GM18870 (cell line): ENCODE measurements around the gene ZNF385C.

Experiments
- ATAC-seq: cut with Tn5 transposase; IDR thresholded peaks from one replicate; pipeline ENCODE4 v1.9.1; 2021; ENCODE audit warnings: moderate library complexity; ENCODE audit not compliant: unreplicated experiment

ZNF385C gene

DNA sequence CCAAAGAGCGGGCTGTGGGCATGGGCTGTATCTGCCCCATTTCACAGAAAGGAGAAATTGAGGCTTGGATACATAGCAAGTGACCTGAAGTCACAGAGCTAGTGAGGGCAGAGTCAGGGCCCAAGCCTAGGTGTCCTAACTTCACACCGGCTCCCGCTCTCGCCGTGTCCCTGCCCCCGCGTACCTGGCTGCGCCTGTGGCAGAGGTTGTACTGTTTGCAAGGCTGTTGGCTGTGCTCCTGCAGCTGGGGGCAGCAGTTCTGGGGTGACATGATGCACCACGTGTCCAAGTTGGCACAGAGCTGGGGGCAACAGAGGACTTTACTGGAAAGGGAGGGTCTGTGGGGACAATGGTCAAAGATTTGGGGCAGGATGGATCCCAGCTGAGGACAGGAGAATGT, 10.8 kb upstream of the ZNF385C start:
- no peak for ATAC-seq

DNA sequence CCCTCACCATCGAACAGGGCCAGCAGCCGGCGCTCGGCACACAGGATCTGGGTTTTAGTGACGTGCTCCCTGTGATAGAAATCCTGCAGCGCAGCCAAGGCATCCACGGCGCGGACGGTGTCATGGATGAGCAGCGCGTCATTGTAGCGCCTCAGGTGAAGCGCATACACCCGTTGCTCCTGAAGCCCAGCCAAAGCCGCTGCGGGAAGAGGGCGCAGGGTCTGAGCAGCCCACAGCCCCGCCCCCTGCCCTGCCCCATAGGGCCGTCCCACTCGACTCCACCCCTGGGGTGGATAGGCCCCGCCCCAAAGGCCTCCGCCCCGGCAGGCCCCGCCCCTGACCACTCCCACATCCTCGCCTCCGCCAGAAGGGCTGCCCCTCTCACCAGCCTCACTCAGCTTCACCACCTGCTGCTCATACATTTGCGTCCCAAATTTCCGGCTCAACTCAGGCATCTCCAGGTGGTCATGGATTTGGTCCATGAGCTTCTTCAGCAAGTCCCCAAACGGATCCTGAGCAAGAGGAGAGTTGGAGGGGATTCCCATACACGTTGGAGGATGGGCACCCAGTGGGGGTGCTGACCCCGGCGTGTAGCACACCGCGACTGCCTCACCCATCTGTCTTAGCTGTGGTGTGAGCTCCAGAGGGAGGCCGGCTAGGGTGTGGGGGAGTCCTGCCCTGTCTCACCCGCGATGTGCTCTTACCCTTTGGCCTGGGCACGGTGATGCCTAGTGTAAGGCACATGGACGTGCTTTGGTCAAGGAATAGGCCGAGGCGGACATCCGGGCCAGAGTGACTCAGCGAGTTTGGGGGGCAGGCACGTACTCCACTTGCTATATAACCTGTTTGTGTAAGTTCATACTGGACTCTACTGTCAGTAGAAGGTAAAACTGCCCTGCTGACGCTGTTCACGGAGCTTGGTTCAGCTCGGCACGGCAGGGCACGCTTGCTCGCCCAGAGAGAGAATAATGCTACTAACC, 9.6 kb upstream of the ZNF385C start:
- ATAC-seq = no peak

DNA sequence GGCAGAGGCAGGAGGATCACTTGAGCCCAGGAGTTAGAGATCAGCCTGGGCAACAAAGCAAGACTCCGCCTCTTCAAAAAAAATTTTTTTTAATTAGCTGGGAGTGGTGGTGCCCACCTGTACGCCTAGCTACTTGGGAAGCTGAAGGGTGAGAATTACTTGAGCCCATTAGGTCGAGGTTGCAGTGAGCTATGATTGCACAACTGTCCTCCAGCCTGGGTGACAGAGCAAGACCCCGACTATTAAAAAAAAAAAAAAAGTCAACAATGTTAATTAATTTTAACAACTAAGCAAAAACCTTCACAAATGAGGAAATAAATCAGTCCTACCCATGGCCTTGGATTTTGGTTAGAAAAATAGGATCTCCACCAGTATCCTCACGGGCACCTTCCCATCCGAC, 8.9 kb upstream of the ZNF385C start:
- no peak for ATAC-seq

DNA sequence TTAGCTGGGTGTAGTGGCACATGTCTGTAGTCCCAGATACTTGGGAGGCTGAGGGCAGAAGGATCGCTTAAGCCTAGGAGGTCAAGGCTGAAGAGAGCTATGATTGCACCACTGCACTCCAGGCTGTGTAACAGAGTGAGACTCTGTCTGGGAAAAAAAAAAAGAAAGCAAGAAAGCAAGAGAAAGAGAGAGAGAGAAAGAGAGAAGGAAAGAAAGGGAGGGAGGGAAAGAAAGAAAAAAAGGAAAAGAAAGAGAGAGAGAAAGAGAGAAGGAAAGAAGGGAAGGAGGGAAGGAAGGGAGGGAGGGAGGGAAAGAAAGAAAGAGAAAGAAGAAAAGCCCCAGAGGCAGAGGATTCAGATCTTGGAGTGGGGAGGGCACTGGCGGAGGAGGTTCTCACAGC, 7.7 kb upstream of the ZNF385C start:
- ATAC-seq = no peak

DNA sequence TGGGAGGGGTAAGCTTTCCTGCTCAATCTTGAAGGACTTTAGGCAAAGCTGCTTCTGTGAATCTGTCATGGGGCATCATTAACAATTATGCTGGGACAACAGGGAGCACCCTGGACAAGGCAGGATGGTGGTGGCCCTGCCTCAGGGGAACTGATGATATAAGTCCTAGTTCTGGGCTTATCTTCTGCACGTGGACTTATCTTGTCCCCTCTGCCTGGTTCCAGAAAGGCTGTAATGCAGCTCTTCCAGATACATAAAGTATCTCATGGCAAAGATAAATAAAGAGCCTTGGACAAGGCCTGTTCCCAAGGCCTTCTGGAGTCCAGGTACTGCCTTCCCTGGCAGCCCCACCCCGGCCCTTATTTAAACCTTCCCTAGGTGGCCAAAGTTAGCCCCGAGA, 6.0 kb upstream of the ZNF385C start:
- ATAC-seq = no peak

DNA sequence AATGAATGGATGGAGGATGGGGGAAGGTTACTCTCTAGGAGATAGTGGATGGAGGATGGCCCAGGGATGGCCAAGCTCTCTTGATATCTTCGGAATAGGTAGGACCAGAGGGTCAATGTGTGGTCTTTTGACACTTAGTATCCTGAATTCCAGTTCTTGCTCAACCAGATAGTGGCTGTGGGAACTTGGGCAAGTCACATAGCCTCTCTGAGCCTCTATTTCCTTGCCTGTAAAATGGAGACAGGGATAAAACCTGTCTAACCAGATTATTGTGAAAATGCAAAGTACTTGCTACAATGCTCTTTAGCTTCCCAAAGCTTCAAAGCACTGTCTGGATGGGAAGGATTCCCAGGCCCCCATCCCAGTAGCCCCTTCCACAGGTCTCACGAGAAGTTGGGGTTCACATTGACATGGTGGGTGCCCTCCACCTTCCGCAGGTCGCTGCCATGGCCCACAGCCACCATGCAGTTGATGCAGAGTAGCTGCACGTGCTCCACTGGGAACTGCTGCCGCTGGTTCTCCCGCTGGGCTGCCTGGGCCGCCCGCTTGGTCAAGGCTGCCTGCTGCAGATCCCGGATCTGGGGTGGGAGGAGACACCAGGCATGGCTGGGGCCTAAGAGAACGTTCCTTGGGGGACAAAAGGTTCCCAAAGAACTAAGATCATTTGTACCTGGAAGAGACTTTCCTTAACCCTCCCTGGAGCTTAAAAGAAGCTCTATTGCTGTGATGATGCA, 5.1 kb upstream of the ZNF385C start:
- ATAC-seq = no peak

DNA sequence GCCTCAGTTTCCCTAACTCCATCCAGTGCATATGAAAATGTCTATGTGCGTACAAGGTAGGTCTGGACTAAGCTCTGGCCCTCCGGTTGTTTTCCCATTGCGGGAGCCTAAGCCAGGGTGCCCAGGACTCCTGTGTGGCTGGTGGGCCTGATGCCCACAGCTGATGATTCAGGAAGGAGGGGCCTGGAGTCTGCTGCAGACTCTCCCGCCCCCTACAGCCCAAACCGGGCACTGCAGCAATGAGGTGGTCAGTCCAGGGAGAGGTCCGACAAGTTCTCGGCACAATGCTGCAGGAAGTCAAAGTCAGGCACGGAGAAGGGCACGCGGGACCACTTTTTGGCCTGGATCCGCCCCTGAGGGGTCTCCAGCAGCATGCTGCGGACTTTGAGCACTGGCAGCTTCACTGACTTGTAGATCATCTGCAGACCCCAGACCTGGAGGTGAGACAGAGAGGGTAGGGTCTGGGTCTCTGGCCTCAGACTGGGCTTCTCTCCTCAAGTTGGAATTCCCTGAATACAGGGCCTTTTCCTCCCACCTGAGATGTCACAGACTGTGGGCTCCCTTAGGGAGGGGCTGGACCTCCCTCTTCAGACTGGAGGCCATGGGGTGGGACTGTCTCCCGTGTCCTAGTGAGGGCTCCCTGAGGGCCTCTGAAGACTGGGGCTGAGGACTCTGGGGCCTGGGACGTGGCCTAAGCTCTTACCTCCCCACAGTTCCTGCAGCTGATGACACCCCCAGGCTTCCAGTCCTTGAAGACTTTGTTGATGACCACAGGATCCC, 3.4 kb upstream of the ZNF385C start:
- no peak for ATAC-seq

DNA sequence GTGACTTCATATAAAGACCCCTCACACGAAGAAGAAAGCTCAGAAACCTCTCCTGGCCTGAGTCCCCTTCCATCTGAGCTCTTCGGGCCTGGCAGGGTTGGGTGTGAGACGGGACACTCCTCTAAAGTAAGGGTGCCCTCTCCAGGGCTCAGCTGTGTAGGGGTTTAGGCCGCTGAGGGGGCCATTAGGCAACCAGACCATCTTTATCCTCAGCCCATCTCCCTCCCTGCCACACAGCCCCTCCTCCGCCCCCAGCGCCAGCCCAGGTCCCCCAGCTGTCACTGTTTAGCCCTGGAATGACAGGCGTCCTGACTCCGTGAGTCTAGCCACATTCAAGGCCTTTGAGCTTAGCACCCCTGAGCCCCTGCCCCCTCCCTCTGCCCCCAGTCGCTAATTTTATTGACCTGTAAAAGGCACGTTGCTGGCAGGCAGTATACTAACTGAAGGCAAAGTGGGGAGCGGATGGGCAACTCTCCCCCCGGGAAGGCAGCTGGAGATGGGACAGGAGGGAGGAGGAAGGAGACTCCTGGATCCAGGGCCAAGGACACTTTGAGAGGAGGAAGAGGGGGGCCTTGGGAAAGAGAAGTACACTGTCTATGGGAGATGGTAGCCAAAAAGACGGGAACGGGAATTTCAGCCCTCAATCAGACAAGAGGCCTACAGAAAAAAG, 592 bp upstream of the ZNF385C start:
- no peak for ATAC-seq

DNA sequence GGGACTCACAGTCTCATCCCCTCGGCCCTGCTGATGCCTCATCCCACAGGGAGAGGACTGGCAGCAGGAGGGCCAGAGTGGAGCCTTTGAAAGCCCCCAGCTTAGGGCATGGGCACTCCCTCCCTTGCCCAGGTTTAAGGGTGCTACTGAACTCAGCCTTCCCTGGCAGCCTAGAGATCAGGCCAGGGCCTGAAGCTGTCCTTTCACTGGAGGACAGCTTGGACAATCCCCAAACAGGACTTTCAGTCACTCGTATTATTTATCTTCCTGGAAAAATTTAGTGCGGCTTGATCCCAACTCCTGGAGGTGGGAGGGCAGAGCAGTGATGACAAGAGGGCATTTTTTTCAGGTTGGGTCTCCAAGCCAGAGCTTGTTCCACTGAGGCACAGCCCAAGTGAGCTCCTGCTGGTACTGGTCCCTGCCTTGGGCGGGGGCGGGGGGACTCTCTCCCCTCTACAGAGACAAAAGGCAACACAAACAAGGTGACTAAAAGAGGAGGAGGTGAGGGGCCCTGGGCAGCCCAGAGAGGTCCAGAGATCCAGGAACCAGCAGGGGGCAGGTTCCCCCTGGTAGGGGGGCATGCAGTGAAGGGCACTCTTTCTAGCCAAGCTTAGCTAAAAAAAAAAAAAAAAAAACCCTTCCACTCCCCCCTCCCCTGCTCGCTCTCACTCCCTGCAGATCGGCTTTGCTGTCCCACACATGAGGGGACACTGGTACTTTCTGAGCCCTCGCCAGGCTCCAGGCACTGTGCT, 1.7 kb downstream of the ZNF385C start:
- no peak for ATAC-seq

DNA sequence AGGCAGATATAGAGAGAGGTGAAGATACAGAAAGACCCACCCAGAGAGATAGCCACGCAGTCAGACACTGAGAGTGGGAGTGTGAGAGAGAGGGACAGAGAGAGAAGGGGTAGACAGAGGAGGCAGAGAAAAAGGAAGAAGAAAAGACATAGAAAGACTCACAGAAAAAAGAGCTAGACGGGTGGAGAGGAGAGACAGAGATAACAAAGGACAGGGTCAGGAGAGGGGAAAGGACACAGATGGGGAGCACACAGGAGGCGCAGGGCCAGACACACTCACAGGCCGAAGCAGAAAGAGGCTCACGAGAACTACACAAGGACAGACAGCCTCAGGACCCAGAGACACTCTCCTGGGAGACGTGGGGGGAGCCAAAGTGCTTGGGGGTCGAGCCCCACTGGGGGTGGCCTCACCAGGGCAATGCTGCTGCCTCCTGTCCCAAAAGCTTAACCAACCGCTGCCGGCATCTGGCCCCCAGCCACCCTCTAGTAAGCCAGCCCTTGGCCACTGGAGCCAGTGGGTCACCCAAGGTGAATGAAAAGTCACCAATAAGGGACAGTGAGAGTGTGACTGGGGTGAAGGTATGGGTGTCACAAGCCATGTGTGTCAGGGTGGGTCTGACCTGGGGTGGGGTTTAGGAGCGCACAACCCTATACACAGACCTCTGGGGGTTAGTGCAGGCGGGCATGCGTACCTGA, 3.8 kb downstream of the ZNF385C start:
- no peak for ATAC-seq

DNA sequence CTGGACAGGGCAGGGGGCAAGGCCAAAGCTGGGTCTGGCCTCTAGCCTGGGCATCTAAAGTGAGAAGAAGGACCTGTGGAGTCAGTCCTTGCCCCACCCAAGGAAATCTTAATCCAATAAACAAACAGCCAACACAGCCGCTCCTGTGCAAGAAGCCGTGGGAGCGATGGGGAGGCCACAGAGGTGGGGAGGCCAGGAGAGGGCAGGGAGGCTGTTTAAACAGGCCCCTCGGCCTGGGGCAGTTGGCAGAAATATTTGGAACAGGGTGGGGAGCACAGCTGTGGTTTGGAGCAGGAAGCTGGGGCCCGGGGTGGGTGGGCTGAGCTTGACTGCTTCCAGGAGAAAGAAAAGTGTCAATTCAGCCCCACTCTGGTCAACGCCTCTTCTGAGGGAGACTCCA, 5.3 kb downstream of the ZNF385C start:
- no peak for ATAC-seq

DNA sequence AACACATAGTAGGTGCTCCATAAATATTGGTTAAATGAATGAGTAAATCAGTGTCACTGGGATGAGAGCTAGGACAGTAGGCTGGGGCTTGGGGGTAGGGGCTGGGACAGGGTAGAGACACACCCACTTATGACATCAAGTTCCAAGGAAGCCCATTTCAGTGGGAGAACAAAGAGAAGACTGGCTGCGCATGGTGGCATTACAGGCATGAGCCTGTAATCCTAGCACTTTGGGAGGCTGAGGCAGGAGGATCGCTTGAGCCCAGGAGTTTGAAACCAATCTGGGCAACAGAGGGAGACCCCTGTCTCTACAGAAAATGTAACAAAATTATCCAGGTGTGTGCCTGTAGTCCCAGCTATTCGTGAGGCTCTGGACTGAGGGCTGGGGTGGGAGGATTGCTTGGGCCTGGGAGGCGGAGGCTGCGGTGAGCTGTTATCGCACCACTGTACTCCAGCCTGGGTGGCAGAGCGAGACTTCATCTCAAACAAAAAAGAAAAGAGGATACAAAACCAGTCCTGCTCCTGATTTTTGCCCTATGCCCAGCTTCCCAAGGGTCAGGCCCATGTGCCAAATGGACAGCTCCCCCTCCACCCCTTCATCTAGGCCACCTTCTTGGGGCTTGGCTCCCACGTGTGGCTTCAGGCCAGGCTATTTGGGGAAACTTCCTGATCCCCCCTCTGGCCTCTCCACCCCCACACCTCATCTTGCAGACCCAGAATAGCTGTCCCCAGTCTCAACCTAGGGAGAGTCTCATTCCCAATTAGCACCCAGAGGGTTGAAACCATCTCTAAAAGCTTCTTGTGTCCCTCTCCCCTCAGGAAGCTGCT, 7.1 kb downstream of the ZNF385C start:
- no peak for ATAC-seq

DNA sequence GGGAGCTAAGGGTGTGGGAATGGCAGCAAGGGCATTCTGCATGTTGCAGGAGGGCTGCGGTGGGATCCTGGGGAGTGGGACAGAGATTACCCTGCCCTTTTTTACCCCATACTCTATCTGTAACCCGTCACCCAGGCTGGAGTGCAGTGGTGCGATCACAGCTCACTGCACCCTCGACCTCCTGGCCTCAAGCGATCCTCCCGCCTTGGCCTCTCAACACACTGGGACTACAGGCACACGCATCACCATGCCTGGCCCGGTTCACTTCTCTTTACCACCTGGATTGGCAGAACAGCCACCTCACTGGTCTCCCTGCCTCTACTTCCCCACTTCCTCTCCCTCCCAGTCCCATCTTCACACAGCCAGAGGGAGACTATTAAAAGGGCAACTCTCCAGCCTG, 9.5 kb downstream of the ZNF385C start:
- ATAC-seq = no peak

DNA sequence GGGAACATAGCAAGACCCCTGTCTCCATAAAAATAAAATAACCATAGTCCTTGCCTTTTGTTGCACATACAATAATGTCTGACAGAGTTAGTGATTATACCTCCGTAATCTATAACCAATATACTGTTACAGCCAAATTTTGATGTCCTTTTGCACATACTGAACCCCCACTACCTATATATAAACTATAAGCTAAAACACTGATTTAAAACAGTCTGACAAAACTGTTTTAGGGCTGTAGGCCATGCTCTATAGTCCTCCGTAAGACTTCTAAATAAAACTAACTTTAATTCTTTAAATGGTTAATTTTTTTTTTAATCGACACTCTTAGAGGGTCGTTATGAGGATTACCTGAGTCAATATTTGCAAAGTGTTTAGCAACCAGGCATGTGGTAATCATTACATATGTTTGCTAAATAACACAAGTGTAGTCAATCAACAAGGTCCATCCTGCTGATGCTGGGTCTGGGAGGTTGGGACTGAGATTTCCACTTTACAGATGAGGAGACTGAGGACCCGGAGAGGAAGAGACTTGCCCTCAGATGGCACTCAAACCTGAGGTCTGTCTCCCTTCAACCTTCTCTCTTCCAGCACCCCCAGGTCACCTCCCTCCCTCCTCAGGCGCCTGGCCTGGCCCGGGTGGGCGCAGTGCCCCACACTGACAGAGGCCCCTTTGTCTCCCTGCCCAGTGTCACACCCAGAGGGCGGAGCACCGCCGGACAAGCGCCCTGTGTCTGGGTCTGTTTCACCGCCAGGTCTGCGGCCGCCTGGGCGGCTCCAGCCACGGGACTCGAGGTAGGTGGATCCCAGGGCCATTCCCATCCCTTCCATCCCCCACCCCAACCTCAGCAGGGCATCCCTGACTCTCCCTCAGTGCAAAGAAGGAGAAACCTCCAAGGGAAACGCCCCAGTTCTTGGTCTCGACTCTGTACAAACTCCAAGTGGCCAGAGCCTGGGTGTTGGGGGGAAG, 10.3 kb downstream of the ZNF385C start:
- no peak for ATAC-seq

DNA sequence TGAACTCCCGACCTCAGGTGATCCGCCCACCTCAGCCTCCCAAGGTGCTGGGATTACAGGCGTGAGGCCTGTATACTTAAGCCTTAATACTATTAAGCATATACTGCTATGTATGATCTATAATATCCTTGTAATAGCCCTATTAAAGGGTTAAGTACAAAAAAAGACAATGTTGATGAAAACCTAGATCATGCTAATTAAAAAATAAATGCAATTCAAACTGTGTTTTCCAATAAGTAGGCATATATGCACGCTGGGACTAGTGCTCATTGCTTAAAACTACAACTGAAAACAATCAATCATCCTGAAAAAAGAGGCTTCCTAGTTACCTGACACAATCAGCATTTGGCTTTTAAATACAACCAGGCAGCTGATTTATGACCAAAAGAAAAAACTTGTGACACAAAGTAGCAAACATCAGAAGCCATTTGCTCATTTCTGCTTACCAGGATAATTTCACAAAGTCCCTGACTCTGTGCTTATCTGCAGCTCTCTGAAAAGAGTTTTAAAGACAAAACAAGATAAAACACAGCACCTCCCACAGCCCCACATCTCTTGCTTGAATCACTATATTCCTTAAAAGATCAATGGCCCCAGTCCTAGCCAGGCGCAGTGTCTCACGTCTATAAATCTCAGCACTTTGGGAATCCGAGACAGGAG, 11.1 kb downstream of the ZNF385C start:
- ATAC-seq = no peak

DNA sequence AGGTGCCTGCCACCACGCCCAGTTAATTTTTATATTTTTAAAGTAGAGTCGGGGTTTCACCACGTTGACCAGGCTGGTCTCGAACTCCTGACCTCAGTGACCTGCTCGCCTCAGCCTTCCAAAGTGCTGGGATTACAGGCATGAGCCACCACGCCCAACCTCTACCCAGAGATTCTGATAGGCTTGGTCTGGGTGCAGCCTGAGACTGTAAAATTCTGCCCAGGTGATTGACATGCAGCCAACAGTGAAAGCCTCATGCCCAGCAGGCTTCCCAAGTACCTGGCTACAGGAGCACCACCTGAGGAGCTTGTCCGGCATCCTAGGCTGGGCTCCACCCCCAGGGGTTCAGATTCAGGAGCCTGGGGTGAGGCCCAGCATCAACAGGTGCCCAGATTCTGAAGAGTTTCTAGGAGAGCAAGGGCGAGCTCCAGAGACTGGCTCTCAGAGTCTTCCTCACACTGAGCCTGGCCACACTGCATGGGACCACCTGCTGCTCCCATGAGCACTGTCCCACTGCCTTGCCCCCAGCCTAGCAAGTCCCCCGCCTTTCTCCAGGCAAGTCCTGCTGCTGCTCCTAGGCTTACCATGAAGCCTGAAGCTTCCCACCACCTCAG, 16.6 kb downstream of the ZNF385C start:
- ATAC-seq = no peak

DNA sequence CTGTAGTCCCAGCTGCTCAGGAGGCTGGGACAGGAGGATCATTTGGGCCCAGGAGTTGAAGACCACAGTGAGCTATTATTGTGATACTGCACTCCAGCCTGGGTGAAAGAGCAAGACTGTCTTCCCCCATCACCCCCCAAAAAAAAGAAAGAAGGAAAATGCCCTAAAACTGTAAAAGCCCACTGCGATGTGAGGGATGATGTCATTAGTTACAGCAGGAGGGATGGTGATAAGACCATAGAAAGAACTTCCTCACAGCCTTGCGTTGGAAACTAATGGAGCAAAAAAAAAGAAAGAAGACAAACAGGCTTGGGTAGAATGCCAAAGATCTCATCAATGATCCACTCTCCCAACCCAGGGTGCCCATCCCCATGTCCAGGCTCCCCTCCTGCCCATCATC, 18.7 kb downstream of the ZNF385C start:
- no peak for ATAC-seq
